Forelimb muscle (tissue), 1 donor: ENCODE data around the gene SPPL2A. TPM values are rescaled to one million over a fixed set of nuclear protein-coding genes. Genes with fewer than 3 reads are reported as not detected.

Experiments used
- DNase-seq: peaks from one replicate; pipeline ENCODE4 v3.0.0-alpha.2; 2013; ENCODE audit warnings: low read depth
- polyA plus RNA-seq: library from polyadenylated mRNA; unstranded; fragments of 120-200 nt; gene quantifications from one replicate; pipeline ENCODE4 v1.2.1, GENCODE V29; 2013; ENCODE audit not compliant: insufficient read length

Gene SPPL2A
- polyA plus RNA-seq, 1 donor = 42.5 TPM

DNA sequence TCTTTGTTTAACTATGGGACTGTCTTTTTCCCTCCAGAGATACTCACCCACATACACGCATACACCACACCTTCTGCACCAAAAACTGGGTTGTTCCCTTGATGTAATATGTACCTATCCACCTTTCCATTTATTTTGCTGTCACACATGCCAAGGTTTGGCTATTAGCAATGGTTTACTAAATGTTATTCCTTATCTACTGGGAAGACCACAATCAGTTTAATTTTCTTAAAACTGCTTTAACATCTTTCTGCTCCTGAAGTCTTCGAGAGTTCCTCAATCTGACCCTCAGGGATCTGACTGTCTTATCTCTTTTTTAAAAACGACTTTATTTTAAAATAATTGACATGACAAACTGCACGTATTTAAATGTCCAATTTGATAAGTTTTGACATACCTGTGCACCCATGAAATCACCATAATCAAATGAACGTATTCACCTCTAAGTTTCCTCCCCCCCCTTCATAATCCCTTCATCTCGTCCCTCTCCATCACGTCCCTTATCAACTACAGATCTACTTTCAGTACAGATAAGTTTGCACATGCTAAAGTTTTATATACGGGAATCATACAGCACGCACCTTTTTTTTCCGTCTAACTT lies 78.1 kb downstream of the SPPL2A start:
- no peak for DNase-seq

DNA sequence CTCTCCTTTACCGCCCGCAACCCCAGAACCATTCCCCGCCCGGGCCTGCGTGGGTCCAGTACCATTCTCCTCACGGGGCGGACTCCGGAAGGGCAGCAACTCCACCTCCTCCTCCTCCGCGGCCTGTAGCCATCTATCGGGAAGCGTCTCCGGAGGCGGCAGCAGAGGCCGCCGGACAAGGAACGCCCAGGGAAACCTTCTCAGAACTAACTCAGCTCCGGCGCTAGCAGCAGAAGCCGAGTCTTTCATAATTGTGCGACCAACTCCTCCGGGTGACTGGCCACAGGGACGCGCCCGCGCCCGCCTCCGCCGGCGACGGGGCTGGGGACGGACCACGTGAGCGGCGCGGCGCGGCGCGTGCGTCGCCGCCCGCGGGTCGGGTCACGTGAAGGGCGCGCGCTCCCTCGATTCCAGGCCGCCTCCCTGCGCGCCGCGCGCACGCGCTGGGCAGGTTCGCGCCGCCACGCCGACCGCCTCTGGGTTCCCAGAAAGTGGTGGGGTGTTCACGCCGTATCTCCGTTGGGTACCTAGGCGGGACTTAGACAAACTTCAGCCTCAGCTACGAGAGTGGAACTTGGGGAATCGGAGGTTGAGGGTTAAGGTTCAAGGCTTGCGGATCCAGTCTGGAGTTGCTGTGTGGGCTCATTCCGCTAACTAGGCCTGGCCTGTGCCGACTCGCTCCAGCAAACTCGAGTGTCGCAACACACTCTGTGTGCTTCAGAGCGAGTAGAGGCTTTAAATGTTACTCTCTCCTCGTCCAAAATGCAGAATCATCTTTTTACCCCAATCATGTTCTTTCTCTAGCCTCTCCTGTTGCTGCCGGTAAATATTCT lies 78.8 kb downstream of the SPPL2A start, which contains the start of gene TRPM7:
Gene TRPM7, minus strand, starts transcription at position 329 of the 833 bp plus-strand sequence. Its CDS starts 264 bp downstream, at position 65.
- peak; percentile 86 for DNase-seq

DNA sequence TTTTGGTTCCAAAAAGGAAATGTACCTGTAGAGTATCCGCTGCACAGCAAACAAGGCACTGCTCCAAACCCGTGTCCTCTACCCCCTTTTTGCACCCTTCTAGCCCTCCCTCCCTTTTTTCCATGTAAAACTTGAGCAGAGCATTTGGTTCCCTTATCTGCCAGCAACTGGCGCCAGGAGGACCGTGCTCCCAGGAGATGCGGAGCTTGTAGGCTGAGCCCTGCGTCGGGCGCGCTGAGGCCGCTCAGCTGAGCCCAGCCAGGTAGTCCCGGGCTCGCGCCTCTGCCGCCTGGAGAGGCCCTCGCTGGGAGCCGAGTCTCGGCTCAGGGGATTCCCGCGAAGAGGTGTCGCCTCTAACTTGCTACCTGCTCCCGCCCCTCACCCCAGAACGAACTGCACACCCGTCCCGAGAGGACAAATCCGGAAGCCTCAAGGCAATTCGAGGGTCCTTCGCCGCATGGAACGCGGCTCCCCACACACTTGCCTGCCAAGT lies 79.5 kb downstream of the SPPL2A start:
- DNase-seq = no peak

DNA sequence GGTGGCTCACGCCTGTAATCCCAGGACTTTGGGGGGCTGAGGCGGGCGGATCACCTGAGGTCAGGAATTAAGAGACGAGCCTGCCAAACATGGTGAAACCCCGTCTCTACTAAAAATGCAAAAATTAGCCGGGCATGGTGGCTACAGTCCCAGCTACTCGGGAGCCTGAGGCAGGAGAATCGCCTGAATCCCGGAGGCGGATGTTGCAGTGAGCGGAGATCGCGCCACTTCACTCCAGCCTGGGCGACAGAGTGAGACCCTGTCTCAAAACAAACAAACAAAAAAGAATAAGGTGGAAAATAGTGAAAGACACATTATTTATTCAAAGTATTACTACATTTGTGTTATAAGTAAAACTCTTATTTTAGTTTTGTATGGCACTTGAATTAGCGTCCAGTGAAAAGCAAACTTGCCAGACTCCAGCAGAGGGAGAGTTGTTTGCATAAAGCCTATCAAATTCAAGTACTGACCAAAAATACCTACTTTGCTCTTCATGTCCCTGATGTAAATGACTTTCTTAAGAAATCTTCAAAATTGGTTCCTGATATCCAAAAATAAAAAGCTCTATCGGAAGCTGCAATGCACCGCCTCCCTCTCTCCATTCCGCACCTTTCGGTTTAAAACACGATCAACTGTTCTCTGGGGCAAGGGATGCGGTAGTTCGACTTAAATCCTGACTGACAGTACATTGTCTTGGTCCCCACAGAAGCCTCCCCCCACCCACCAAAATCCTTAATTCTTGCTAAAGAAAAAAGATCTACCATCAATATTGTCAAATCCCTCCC lies 80.1 kb downstream of the SPPL2A start:
- no peak for DNase-seq

DNA sequence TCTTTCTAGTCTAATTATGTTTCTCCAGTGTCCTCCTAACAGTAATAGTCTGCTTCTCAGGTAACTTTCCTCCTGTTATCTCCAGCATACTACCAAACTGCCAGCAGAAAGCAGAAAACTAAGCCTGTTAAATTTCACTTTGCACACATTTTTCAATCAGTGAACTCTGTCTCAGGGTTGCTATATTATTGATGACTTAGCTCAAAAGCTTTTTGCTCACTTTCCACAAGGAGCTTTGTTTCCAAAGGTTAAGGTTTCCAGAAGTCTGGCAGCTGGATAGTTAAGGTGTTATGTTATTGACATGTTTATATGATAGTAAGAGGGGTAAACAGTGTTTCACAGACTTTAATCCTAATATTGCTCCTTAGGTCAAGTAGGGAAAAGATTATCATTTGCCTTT lies 84.0 kb downstream of the SPPL2A start:
- DNase-seq = no peak

DNA sequence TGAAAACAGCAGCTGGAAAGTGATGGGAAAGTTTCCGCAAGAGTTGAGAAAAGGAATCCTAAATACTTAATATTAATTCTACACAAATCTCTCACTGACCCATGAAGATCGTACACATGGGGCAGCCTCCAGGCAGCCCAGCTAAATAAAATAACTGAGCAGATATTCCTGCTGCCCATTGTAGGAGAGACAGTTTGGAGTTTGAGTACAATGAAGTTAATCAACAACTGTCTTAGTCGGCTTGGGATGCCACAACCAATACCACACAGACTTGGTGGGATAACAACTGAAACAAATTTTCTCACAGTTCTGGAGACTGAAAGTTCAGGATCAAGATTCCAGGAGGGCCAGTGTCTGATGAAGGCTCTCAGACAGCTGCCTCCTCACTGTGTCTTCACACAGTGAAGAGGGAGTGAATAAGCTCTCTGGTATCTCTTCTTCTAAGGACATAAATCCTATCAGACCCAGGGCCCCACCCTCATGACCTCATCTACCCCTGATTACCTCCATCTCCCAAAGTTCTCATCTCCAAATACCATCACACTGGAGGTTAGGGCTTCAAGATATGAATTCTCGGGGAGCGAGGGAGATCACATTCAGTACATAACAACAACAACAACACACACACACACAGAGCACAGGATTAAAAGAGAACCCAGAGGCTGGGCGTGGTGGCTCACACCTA lies 88.6 kb downstream of the SPPL2A start:
- no peak for DNase-seq

DNA sequence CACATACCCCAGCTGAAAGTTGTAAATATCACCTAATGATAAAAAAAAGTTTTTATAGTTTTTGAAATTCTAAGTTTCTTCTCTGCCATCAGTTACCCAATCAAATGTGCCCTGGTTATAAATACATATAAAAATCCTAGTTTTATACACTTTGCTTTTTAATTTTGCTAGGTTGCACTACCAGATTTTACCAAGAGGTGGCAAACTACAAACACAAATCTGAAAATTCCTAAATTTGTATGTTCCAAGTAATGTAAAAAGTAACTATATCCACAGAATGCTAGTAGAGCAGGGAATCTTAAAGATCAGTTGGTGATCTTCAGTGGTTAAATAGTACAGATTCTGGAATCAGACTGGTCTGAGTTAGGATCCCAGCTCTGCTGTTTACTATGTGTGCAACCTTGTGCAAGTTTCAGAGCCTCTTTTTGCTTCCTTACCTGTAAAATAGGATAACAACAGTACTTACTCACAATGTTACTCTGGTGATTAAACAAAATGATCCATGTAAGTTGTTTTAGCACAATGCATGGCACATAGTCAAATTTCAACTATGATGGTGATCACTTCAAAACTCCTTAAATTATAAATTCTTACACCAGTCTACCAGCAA lies 89.9 kb downstream of the SPPL2A start:
- peak; percentile 31 for DNase-seq

DNA sequence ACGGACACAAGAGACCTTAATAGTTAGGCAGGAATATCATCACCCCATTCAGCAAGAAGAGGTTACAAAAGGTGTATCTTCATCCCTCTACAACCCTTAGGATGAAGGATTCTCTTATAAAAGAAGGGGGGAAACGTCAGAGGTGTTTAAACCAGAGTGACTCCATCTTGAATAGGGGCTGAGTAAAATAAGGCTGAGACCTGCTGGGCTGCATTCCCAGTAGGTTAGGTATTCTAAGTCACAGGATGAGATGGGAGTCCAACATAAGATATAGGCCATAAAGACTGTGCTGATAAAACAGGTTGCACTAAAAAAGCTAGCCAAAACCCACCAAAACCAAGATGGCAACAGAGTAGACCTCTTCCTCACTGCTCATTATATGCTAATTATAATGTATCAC lies 95.4 kb downstream of the SPPL2A start:
- no peak for DNase-seq

DNA sequence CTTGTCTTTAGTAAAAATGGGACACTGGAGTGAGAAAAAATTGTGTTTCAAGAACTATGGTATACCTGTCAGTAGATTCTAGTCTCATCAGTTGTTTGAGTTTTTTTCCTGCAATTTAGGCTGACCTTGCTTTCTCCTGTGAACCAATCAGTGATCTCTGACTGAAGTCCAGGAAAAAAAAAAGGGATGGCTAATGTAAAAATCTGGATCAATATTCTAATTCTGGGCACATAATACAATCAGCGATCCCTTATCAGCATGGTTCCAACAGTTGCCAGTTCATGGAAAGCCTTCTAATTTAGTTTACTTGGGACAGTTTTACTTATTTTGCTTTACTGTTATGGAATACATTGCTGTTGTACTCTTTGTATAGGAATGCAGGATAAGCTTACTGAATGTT lies 95.9 kb downstream of the SPPL2A start:
- DNase-seq = no peak

DNA sequence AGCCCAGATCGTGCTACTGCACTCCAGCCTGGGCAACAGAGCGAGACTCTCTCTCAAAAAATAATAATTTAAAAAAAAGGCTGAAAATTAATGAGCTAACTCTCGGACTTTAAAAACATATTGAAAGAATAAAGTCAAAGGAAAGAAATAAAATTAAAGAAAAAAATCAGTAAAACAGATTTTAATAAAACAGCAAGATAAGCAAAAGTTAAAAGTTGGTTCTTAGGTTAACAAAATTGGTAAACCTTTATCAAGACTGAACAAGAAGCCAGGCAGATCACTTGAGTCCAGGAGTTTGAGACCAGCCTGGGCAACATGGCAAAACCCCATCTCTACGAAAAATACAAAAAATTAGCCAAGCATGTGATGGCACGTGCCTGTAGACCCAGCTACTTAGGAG lies 99.6 kb downstream of the SPPL2A start:
- DNase-seq = no peak

DNA sequence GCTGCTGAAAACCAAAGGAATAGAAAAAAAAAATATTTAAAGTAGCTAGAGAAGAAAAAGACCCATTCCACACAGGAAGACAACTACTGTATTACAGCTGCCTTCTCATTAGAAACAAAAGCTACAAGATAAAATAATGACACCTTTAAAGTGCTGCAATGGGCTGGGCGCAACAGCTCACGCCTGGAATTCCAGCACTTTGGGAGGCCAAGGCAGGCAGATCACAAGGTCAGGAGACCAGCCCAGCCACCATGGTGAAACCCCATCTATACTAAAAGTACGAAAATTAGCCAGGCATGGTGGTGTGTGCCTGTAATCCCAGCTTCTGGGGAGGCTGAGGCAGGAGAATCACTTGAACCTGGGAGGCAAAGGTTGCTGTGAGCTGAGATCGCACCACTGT lies 110.0 kb downstream of the SPPL2A start:
- no peak for DNase-seq

DNA sequence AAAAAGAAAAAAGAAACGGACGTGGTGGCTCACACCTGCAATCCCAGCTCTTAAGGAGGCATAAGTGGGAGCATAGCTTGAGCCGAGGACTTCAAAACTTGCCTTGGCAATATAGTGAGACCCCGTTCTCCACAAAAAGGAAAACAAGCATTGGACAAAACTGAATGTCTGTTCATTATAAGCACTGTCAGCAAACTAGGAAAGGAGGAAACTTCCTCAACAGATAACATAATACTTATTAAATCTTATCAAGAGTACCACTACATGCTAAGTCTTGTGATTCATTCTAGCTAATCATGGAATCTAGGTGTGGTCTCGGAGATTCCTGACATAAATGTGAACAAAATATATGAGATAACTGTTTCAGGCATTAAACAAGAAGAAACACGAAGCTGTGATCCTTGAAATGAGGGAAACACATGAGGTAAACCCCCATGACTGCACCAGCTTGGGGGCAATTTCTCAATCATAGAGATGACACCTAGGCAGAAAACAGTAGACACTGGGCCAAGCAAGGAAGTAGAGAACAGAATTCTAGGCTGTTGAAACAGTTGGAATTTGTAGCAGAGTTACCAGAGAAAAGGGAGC lies 112.3 kb downstream of the SPPL2A start:
- no peak for DNase-seq

DNA sequence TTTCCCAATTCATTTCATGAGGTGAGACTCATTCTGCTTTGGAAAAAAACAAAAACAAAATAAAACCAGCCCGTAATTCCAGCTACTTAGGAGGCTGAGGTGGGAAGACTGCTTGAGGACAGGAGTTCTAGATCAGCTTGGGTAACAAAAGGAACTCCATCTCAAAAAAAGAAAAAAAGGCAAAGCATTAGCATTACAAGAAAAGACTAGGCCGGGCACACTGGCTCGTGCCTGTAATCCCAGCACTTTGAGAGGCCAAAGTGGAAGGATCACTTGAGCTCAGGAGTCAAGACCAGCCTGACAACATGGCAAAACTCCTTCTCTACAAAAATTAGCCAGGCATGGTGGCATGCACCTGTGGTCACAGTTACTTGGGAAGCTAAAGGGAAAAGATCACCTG lies 112.8 kb downstream of the SPPL2A start:
- no peak for DNase-seq

Other genes starting within 250 kb of the SPPL2A start
- not detected for gene USP50, start 219.0 kb downstream of the SPPL2A start, polyA plus RNA-seq
- gene TRPM7, start 78.9 kb downstream of the SPPL2A start, polyA plus RNA-seq = 19.4 TPM
- gene AP4E1, start 143.0 kb upstream of the SPPL2A start, polyA plus RNA-seq = 7.7 TPM